Middle frontal gyrus (tissue), 1 donor: ENCODE data around the gene ELOVL5.
A peak's percentile ranks its signal among the peaks of the same experiment; 100 is the strongest.

ENCODE experiments used
- DNase-seq: peaks from one replicate; pipeline ENCODE4 v3.0.0-alpha.2; 2015; ENCODE audit warnings: low spot score; ENCODE audit errors: extremely low spot score

The ELOVL5 gene

DNA sequence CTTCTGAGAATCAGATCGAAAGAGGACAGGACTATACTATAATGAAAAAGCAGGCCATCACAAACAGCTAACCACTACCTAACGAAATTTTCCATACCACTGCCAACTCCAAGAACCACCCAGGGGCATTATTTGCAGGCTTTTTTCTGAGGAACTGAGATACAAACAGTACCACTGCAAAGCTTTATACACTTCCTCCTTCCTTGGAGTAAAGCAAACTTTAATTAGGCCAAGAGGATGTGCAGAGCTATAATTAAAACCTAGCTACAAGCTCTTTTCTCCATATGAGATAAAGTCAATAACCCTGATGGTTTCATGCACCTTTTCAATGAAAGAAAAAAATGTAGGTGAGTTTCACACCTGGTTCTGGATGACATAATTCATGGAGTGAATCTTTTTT, 68.5 kb downstream of the ELOVL5 start:
- no peak for DNase-seq

DNA sequence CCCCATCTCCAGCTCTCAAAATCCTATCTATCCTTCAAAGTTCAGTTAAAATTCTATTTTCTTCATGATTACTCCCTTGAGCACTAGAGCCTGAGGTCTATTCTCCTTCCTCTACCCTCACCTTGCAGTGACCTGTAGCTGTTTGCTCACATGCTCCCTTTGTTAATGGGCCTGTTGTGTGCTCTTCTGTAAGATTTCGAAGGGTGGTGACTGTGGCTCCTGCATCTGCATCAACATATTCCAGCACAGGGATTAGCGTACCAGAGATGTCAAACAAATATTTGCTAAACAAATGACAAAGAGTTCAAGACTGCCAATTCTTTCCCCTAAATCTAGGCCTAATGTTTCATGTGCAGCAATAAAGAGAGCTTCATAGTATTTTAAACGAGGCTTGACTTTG, 69.5 kb downstream of the ELOVL5 start:
- DNase-seq, result no peak

DNA sequence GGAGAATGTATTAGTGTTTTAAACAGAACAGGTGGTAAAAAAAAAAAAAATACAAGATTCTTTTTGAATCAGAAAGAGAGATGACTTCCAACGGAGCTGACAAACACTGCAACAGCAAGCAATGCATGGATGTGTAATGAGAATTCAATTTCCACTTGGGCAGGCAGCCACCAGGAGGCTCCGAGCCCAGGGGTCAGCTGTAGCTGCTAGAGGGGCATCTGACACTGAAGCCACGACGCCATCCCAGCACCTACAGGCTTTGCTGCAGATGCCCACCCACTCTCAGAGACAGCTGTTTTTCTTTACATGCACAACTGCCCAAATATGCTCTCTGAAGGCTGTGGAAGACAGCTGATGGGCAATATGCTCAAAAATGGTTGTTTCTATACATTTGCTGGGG, 75.4 kb downstream of the ELOVL5 start:
- no peak for DNase-seq

DNA sequence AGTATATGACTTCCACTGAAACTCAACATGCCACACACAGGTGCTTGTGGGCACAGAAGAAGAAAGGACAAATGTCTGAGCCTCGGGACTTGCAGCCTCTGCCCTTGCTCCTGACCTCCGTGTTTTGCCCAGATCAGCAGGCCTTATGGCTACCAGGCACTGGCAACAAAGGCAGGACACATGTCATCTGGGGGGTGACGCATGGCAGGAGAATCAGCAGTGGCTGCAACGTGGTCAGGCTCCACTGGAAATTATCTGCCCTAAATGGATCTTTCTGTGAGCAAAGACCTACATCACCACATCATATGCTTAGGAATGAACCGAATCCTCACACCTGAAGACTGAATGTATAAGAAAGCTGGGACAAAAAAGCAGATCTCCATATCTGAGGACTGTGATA, 78.9 kb downstream of the ELOVL5 start:
- DNase-seq, result no peak

DNA sequence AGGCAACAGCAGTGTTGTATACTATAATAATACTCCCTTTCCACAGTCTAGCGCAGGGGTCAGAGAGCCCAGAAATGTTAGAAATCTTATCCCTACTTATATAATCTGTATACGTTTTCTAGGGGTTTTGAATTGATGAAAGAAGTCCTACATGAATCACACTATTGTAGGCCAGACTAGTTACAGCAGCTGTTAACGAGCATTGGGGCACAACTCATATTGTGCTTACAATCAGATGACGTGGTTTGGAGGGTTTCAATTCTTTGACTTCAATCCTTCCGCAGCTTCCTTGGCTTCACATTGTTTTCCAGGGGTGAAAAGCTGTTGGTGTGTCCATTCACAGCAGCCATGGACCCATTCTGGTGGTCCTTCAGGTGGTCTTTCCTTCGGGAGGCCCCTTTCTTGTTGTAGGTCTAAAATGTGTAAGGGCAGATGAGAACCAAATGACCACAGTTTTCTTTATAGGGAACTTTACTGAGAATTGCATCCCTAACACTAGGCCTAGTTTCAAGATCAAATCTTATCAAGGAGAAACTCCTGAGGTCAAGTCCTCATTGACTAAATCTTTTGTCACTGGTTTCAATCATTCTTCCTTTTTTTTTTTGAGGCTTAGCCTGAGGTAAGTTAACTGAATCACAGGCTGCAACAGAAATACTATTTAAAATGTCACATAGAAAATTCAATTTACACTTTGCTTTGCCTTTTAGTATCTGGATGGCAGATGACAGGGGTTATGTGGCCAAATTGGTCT, 79.7 kb downstream of the ELOVL5 start:
- DNase-seq, result no peak

DNA sequence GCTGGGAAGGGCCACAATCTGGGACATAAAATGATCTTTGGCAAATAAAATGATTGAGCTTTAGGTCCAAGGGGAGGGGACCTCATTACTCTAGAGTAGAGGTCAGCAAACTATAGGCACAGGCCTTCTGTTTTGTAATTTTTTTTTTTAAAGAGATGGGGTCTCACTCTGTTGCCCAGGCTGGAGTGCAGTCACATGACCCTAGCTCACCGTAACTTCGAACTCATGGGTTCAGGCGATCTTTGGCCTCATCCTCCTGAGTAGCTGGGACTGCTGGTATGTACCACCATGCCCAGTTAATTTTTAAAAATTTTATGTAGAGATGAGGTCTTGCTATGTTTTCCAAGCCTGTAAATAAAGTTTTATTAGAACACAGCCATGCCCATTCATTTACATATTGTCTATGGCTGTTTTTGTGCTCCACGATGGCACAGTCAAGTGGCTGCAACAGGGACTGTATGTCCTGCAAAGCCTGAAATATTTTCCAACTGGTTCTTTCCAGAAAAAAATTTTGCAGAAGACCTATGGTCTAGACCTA, 82.1 kb downstream of the ELOVL5 start:
- no peak for DNase-seq

DNA sequence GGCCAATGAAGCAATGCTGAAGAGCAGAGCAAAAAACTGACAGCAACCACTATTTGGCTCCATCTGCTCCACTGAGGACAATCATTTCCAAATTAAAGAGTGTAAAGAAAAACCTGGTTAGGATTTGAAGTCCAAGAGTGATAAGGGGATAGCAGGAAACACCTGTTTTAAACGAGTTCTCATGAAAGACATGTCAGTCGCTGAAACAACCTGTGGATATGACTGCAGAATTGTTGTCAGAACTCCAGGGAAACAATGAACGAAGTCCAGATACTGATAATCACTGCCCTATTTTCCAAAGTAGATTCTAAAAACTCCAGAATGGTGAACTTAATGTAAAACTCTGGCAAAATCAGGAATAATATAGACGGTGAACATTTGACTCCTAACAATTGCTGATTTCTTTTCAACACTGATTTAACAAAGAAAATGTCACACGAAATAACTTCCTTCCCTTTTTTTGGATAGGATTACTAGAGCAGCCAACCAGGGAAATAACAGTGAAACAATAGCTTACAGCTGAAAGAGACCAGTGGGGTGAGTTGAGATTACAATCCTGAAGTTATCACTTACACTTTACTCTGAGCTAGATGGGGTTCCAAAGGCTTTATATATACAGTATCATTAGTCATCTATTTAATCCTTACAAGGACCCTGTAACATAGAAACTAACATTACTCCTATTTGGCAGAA, 83.7 kb downstream of the ELOVL5 start:
- DNase-seq, result no peak

DNA sequence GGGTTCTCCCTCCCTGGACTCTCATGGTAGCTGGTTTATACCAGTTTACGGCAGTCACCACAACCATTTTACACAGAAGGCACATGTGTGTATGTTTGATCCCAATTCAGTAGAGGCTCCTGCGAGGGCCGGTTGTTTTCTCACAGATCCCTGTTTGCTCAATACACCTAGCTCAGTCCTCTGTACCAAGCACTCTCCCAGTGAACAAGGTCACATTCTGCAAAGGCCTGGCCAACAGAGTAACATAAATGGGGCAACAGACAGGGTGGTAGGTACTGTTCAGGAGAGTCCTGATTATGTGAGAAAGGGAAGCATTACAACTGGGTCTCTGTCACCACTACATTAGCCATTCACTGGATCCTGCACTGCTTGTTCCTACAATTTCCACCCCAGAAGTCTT, 84.4 kb downstream of the ELOVL5 start:
- DNase-seq, result no peak

DNA sequence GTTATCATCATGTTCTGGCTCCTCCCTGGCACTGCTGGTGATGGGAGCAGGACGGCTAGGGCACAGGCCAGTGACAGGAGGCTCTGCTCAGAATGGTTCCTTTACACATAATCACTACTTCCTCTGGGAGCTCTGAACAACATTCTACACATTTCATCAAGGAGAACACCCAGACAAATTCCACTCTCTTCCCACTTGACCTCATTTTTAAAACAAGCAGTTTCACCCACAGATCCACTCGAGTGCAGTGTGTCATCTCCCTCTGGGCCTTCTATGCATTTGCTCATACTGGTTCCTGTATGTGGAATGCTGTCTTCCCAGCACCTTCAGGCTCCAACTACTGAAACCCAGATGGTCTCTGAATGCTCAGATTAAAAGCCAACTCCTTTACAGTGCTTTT, 84.8 kb downstream of the ELOVL5 start:
- no peak for DNase-seq

DNA sequence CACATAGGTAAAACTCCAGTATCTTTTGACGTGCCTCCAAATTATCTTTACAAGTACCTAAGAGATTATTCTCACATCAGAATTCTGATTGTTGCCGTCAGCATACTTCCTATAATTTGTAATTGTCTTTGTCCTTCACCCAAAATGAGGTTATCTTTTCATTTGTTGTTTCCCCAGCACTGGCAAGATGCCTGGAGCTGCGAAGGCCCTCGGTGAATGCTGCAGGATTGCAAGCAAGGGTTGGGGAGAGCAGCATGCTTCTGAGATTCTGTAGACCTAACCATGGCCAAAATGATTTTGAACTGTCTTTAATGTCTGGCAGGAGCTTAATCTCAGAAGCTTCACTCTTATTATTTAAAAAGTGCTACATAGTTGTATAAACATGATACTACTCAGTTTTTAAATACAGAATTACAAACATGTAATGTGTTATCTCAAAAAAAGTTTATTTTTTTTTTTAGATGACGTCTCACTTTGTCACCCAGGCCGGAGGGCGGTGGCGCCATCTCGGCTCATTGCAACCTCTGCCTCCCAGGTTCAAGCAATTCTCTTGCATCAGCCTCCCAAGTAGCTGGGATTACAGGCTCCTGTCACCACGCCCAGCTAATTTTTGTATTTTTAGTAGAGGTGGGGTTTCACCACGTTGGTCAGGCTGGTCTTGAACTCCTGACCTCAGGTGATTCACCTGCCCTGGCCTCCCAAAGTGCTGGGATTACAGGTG, 88.7 kb downstream of the ELOVL5 start:
- no peak for DNase-seq

DNA sequence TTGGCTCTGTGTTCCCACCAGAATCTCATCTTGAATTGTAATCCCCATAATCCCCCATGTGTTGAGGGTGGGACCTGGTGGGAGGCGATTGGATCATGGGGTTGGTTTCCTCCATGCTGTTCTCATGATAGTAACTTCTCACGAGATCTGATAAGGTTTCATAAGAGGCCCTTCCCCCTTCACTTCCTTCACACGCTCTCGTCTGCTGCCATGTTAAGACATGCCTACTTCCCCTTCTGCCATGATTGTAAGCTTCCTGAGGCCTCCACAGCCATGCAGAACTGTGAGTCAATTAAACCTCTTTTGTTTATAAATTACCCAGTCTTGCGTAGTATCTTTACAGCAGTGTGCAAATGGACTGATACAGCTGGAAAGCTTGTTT, 90.0 kb downstream of the ELOVL5 start:
- DNase-seq, result no peak

DNA sequence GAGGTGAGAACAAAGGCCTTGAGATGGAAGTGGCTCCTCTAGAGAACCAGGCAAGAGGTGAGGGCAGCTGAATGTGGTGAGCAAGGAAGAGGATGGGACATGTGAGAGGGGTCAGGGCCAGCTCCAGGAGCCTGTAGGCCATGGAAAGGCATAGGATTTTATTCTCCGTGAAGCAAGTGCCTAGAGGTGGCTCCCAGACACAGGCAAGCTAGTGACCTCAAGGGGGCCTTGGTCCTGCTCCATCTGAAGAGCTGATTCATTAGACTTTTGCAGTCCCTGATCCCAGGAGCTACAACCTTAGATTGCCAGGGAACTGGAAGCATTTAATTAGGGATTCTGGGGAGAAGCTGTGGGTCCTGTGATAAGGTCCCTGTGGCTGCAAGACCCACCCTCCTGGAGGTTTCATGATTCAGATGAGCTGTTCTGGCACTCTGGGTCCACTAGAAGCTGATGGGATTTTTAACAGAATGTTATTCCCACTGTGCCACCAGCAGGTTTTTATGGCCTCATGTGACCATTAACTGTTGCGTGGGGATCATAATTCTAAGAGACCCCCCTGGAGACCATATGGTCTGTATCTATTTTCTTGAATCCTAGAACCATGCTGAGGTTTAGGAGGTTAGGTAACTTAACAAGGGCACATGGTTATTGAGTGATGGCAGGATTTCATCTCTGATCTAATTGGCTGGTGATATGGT, 90.5 kb downstream of the ELOVL5 start:
- no peak for DNase-seq

DNA sequence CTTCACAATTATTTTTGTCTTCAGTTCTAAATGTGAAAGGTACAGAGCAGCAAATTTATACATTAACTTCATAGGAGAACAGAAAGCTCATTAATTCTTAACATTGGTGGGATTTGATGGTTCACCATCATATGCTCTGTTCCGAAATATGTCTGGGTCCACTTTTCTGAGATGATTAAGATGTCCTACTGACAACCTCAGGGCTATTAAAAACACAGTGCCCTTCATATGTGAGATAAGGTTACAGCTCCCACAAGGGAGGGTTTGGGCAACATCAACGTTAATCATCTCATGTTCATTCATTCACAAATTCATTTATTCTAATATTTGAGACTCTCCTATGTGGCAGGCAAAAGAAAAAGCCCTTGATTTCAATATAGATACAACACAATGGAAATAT, 91.2 kb downstream of the ELOVL5 start:
- DNase-seq, result no peak

DNA sequence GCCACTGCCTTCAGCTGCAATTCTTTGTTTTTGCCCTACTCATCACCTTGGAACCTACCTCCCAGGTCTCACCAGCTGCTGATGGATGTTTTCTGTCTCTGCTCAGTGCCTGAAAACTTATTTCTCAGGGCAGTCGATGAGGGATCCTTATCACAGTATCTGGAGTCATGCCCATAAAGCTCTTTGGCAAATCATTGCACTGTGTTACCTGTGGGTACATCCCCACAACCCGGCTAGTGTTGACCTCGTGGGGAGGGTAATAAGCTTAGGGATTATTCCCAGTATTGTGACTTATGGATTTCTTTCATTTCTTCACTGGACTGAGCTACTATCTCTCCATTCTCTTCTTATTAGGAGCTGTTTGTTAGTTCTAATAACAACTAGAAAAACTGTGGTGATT, 91.7 kb downstream of the ELOVL5 start:
- DNase-seq, result no peak

DNA sequence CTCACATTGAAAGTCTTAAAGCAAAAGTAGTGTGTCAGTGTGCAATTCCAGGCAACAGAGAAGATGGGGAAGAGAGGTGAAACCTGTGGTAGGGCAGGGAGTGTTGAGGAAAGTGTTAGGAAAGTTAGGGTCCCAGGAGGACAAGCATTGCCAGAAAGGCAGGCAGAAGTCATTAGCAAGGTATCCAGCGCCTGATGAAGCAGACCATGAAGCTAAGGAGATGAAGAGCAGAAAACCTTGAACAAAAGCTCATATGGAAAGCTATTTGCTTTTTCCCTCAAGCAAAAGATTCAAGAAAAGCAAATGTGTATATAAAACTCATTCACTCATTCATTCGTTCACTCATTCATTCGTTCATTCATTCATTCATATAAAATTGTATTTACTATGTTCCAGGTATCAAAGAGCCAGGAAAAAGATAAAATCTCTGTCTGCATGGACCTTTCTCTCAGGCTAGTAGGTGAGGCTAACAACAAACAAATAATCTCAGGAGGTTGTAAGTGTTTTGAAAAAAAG, 96.5 kb downstream of the ELOVL5 start:
- DNase-seq, result no peak

DNA sequence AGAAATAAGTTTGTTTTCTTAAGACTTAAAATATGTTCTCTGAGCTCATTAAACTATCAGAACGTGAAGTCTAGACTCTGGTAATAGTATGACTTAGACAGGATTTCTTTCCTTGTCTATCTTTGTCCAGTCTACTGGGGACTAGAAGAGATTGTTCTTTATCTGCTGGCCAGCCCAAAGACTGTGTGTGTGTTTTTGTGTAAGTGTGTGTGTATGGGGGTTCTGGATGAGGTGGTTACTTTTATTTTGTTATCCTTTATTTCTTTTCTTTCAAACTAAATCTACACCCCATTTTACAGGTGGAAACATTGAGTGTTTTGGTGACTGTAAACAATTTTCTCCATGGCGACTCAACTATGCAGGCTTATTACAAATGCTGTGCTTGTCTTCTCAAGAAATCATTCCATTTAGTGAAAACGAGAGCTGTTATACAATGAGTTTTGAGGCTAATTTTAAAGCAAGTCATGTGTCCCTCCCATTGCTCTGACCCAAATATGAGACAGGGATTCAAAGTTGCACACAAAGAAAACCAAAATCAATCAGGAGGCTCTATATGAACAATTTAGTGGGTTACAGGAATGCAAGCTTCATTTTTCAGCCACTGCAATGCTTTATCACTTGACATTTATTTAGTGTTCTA, 97.6 kb downstream of the ELOVL5 start:
- peak; percentile 40 for DNase-seq

DNA sequence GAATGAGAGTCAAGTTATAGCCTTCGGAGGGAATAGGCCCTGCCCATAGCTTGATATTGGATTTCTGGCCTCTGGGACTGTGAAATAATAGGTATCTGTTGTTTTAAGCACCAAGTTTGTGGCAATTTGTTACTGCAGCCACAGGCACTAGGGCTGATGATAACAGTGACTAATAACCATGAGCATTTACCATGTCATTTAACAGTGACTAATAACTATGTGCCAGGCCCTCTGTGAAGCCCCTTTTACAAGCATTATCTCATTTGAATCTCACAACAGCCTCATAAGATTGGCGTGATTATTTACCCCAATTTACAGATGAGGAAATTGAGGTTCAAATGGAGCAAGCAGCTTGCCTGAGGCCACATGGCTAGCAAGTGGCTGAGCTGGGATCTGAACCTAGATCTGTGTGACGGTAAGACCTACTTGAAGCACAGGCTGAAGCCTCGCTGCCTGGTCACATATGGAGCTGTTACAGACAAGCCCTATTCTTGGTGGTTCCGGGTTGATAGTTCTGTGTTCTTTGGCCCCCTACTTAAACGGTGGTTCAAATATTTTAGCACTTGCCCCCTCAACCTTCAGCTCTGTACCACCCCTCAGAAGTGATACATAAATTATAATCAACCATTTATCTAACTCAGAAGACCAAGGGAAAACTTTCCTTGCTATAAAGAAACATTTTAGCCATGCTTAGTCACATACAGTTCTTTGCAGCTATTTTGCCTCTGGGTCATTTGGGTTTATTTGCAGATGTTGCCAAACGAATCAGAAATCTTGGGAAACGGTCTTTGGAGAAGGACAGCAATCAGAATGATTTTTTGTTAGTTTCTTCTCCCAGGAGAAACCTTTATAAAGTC, 98.3 kb downstream of the ELOVL5 start:
- no peak for DNase-seq

DNA sequence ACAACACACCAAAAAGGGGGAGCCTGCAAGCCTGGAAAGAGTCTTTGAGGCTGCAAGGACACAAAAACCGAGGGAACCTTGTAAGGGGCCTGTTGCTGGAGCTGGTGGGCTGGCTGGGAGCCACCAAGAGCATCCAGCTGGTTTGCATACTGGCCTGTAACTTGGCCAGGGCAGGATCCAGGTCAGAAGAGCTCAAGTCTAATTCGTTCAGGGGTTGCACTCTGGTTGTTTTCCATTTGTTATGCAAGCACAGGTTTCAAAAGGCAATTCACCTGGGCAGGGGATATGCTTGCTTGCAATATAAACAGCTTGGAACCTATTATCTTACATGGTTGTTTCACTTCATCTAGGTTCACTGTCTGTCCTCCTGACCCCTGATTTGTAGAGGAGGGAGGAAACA, 101.8 kb downstream of the ELOVL5 start:
- DNase-seq, result no peak

DNA sequence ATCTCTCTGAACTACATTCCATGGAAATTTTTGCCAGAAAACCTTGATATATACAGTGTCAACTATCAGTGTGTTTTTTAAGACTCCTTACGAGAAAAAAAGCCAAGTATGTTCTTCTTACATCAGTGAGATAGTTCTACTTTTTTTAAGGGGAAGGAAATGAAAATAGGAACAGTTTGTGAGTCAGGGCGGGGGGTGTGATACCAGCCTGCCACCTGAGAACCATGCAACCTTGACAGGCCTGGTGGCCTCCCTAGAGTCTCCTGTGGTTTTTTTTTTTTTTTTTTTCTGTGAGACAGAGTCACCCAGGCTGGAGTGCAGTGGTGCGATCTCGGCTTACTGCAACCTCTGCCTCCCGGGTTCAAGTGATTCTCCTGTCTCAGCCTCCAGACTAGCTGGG, 103.8 kb downstream of the ELOVL5 start:
- DNase-seq, result no peak

DNA sequence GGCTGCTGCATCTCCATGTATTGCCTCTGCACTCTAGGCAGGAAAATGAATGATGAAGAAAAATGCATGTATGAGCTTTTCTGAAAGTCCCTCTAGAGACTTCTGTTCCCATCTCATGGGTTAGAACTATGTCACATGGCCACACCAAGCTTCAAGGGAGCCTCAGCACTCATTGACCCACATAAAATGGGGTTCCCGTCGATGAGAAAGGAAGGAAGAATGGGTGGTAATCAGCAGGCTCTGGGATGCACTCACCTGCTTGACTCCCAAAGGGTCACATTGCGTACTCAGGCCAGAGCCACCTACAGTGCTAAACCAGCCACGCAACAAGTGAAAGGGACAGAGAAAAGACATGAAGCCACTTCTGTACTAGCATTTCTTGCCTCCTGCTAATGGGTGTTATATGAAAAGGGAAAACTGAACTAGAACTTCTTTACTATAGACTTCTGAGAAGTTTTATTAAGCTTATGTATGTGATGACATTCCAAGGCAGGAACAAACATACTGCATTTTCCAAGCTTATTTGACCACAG, 104.3 kb downstream of the ELOVL5 start:
- DNase-seq, result no peak
